ENCODE measurements around the gene ATP10D.
"Not testable (repeated sequence)": the region's sequence is repeated elsewhere in the genome, so short reads cannot be mapped to it uniquely, and the experiment has no call there.

ATP10D gene

DNA sequence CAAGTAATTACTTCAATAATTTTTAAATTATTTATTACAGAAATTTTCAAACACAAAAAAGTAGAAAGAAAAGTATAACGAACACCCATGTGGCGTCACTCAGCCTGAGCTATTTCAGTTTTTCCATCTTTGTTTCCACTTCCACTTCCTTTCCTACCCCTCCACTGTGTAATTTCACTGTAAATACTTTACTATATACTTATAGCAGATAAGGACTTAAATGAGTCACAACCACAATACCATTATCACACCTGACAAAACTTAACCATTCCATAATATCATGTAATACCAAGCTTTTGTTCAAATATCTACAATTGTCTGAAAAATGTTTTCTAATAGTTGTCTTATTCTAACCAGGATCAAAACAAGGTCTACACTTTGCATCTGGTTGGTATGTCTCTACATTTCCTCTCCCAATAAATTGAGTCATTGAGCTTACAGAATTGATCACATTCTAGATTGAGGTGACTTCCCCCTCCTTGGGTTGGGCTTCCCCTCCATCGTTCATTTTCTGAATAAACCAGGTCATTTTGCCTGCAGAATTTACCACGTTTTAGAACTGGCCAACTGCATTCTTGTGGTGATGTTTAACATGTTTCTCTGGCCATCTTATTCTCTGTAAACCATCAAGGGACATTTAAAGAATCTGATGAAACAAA is 48.7 kb downstream of the ATP10D start:
- no peaks in the 10 kb centered on the region for H3K27me3 Mint-ChIP-seq
- peaks cover 23% of the 10 kb centered on the region for H3K36me3 Mint-ChIP-seq
- H3K4me3 Mint-ChIP-seq = no peak overlapping the region
- H3K27ac Mint-ChIP-seq = peak overlapping the region; percentile 25
- CTCF ChIA-PET = no interaction called here
- DNase-seq = no peak
- peaks cover 9% of the 10 kb centered on the region for H3K9me3 Mint-ChIP-seq
- peaks cover 50% of the 10 kb centered on the region for H3K4me1 Mint-ChIP-seq

DNA sequence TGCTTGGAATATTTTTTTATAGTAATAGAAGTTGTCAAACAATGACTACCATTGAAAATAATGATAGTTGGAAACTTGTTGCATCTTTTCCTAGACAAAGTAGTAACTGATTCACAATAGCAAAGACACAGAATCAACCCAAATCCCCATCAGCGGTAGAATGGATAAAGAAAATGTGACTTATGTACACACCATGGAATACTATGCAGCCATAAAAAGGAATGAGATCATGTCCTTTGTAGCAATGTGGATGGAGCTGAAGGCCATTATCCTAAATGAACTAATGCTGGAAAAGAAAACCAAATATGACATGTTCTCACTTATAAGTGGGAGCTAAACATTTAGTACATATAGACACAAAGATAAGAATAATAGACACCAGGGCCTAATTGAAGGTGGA is 49.7 kb downstream of the ATP10D start:
- peaks cover 16% of the 10 kb centered on the region for H3K36me3 Mint-ChIP-seq
- no peak overlapping the region for H3K4me3 Mint-ChIP-seq
- H3K4me1 Mint-ChIP-seq = peaks cover 50% of the 10 kb centered on the region
- DNase-seq = no peak
- no peak overlapping the region for H3K27ac Mint-ChIP-seq
- H3K27me3 Mint-ChIP-seq = no peaks in the 10 kb centered on the region
- CTCF ChIA-PET = no interaction called here
- peaks cover 3% of the 10 kb centered on the region for H3K9me3 Mint-ChIP-seq

DNA sequence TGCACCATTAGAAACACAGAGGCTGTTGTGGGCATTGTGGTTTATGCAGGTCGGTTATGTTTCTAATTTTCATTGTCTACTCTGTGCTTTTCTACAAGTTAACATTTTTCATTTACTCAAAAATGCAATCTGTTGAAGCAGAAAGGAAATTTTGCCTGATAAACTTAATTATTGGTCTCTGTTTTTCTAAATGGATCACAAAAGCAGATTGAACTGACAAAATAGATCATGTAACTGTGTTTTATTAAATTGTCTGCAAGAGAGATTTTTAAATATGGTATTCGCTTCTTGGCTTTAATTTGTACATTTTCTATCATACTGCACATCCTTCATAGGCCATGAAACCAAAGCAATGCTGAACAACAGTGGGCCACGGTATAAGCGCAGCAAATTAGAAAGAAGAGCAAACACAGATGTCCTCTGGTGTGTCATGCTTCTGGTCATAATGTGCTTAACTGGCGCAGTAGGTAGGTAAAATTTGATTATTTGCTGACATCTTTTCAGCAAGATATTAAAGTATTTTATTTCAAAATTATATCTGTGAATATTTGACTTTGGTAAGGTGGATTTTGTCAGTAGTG is 50.6 kb downstream of the ATP10D start:
- Mint-ChIP-seq H3K4me1 (peaks cover 42% of the 10 kb centered on the region), H3K9me3 (peaks cover 1% of the 10 kb centered on the region), H3K4me3 (no peak overlapping the region), H3K27me3 (no peaks in the 10 kb centered on the region), H3K36me3 (peaks cover 11% of the 10 kb centered on the region), H3K27ac (no peak overlapping the region)
- DNase-seq = no peak
- CTCF ChIA-PET = no interaction called here

DNA sequence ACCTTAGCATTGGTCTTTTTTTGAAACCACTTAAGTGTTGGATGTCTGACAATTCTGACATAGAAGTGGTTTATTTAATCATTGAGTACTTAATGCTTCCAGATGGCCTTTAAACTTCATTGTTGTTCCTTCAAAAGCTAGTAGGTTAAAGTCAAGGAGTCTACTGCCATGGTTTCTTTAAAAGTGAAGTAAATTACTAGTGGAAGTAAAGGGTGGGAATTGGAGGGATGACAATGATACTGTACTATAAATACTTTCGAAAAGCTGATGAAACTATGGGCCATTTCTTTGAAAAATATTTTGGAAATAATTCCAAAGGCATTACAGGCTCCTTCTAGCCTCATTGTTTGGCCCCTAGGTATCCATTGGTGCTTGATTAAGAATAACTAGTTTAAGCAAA is 51.9 kb downstream of the ATP10D start:
- no peaks in the 10 kb centered on the region for H3K27me3 Mint-ChIP-seq
- H3K4me1 Mint-ChIP-seq = peaks cover 29% of the 10 kb centered on the region
- peaks cover 9% of the 10 kb centered on the region for H3K36me3 Mint-ChIP-seq
- CTCF ChIA-PET = no interaction called here
- H3K27ac Mint-ChIP-seq = no peak overlapping the region
- DNase-seq = no peak
- H3K4me3 Mint-ChIP-seq = no peak overlapping the region
- no peaks in the 10 kb centered on the region for H3K9me3 Mint-ChIP-seq

DNA sequence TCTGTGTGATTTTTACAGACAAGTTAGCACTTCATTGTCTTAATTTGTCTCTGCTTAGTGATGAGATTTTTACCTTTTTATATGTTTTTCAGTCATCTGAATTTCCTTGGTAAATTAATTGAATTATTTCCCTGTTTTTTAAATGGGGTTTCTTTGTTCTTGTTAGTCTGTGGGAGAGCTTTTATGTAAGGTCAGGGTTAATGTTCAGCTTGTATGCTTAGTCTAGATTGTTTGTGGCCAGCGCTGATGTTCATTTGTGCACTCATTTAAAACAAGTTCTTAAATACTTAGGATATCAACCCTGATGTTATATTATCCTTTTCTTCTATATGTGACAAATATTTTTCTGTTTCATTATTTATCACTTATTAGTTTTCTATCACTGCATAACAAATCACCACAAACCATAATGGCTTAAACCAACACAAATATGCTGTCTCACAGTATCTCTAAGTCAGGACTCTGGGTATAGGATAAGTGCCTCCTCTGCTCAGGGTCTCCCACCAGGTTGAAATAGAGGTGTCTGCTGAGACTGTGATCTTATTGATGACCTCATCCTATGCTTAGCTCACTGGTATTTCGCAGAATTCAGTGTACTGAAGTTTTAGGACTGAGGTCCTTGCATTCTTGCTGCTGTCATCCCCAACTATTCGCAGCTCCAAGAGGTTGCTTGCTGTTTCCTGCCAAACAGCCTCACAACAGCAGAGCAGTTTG is 53.2 kb downstream of the ATP10D start:
- H3K27ac Mint-ChIP-seq = no peak overlapping the region
- peaks cover 16% of the 10 kb centered on the region for H3K4me1 Mint-ChIP-seq
- DNase-seq = no peak
- no peaks in the 10 kb centered on the region for H3K9me3 Mint-ChIP-seq
- CTCF ChIA-PET = no interaction called here
- no peaks in the 10 kb centered on the region for H3K27me3 Mint-ChIP-seq
- H3K4me3 Mint-ChIP-seq = no peak overlapping the region
- H3K36me3 Mint-ChIP-seq = peaks cover 7% of the 10 kb centered on the region

DNA sequence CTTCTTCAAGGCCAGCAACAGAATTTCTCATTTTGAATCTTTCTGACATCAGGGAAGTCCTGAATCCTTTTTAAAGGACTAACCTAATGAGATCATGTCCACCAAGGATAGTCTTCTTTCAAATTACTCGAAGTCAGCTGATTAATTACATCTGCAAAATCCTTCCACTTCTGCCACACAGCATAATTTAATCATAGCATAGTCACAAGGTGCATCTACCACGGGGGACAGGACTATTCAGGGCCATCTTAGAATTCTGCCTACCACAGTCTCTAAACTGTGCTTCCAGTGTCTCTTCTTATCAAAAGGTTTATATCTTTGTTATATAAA is 53.7 kb downstream of the ATP10D start:
- no peak overlapping the region for H3K27ac Mint-ChIP-seq
- CTCF ChIA-PET = no interaction called here
- DNase-seq = no peak
- peaks cover 13% of the 10 kb centered on the region for H3K4me1 Mint-ChIP-seq
- H3K27me3 Mint-ChIP-seq = no peaks in the 10 kb centered on the region
- no peaks in the 10 kb centered on the region for H3K9me3 Mint-ChIP-seq
- H3K36me3 Mint-ChIP-seq = peaks cover 5% of the 10 kb centered on the region
- no peak overlapping the region for H3K4me3 Mint-ChIP-seq

DNA sequence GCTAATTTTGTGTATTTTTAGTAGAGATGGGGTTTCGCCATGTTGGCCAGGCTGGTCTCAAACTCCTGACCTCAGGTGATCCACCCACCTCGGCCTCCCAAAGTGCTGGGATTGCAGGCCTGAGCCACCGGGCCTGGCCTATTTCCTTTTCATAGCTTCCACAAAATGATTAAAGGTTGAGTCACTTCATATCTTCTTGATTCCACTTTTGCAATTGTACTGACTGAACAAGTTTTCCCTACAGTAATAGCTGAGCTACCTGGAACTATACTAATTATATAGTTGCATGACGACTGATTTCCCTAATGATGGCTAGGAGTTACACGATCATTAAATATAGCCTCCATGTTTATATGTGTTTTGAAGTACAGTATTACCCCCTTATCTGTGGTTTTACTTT is 57.6 kb downstream of the ATP10D start:
- DNase-seq, H3K4me1 Mint-ChIP-seq, H3K27me3 Mint-ChIP-seq, H3K36me3 Mint-ChIP-seq, H3K27ac Mint-ChIP-seq, H3K4me3 Mint-ChIP-seq, H3K9me3 Mint-ChIP-seq: not testable (repeated sequence)
- CTCF ChIA-PET = interaction anchor here (2.7 kb wide), 1 partner anchor 21 kb away, joined by 7 read pairs; no protein-coding TSS in a partner anchor

GRCh38 chr4:47543331-47543730 is 58.3 kb downstream of the ATP10D start:
- H3K4me1 Mint-ChIP-seq = no peaks in the 10 kb centered on the region
- no peak overlapping the region for H3K4me3 Mint-ChIP-seq
- H3K36me3 Mint-ChIP-seq = no peaks in the 10 kb centered on the region
- no peak overlapping the region for H3K27ac Mint-ChIP-seq
- H3K9me3 Mint-ChIP-seq = no peaks in the 10 kb centered on the region
- CTCF ChIA-PET = interaction anchor here (2.7 kb wide), 1 partner anchor 21 kb away, joined by 7 read pairs; no protein-coding TSS in a partner anchor
- no peaks in the 10 kb centered on the region for H3K27me3 Mint-ChIP-seq
- no peak for DNase-seq

DNA sequence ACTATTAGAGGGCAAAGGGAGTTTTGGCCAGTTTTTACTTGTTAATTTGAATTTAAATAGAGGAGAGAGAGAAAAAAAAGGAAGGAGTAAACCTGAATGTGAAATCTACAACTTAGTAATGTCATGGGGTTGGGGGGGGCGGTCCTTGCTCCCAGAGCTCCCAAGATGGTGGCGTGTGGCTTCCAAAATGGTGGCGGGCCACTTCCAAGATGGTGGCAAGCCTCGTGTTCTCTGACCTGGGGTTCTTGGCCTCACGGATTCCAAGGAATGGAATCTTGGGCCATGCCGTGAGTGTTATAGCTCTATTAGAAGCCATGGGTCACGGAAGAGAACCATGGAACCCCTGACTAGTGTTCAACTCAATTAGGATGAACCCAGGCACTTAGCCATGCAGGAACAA is 65.3 kb downstream of the ATP10D start:
- DNase-seq, H3K4me3 Mint-ChIP-seq, H3K4me1 Mint-ChIP-seq, H3K9me3 Mint-ChIP-seq, CTCF ChIA-PET, H3K27me3 Mint-ChIP-seq, H3K36me3 Mint-ChIP-seq, H3K27ac Mint-ChIP-seq: not testable (repeated sequence)

DNA sequence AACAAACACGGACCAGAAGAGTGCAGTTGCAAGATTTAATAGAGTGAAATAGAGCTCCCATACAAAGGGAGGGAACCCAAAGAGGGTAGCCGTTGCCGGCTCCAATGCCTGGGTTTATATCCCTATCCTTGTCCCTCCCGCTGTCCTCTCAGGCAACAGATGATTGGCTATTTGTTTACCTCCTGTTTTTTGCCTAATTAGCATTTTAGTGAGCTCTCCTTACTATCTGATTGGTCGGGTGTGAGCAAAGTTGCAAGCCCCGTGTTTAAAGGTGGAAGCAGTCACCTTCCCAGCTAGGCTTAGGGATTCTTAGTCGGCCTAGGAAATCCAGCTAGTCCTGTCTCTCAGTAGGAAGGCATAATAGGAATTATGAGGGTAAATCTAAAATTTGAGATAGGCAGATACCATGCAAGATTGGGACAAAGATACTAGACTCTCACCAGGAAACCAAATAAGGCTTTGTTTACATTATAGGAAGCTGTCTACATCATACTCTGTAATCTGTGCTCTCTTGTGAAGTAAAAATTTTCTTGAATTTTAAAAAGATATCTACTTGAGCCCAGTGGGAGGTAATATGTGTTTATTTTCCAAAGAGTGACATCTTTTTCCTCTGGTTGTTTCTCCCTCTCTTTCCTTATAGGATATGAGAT is 65.9 kb downstream of the ATP10D start:
- H3K4me3 Mint-ChIP-seq = no peak overlapping the region
- no peaks in the 10 kb centered on the region for H3K27me3 Mint-ChIP-seq
- H3K9me3 Mint-ChIP-seq = no peaks in the 10 kb centered on the region
- H3K4me1 Mint-ChIP-seq = no peaks in the 10 kb centered on the region
- no peak overlapping the region for H3K27ac Mint-ChIP-seq
- peaks cover 2% of the 10 kb centered on the region for H3K36me3 Mint-ChIP-seq
- CTCF ChIA-PET = no interaction called here
- DNase-seq = no peak

- H3K27ac Mint-ChIP-seq = no peak overlapping the region
- no peak for DNase-seq
- CTCF ChIA-PET = interaction anchor here (1.2 kb wide), 1 partner anchor 12 kb away, joined by 3 read pairs; no protein-coding TSS in a partner anchor
Observed at GRCh38 chr4:47551682-47552081, 66.6 kb downstream of the ATP10D start.

DNA sequence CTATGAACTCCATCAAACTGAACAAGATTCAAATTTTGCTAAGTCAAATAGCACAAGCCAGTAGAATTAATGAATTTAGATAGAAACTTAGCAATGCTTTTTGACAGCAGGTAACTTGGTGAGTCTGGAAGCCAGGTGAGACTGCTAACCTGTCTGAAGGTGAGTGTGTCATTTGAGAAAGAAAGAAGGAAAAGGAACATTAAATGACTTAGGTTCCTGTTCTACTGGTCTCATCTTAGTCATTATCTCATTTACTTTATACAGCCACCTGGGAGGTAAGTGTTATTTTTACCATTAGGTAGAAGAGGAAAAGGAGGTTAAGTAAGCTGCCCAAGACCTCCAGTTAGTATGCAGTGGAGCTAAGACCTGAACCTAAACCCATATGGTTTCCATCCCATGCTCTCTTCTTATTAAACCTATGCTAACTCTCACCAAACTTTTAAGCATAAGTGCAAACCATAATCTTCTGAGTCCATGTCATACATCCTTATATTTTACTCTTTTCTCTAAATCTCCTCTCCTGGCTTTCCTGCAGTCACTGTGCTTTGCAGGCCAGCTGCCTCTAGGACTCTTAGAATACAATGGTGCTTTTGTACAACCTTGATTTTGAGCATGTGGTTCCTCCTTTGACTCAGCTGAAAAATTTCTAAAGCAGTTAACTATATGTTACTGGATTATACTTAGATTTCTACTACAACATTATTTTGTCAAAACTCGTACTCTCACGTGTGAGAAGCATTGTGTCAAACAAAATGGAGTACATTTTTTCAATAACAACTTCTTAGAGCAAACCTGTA is 68.5 kb downstream of the ATP10D start:
- peaks cover 2% of the 10 kb centered on the region for H3K36me3 Mint-ChIP-seq
- H3K4me1 Mint-ChIP-seq = no peaks in the 10 kb centered on the region
- DNase-seq = no peak
- H3K4me3 Mint-ChIP-seq = no peak overlapping the region
- no peak overlapping the region for H3K27ac Mint-ChIP-seq
- CTCF ChIA-PET = no interaction called here
- no peaks in the 10 kb centered on the region for H3K27me3 Mint-ChIP-seq
- H3K9me3 Mint-ChIP-seq = no peaks in the 10 kb centered on the region

More at GRCh38 chr4:47551682-47552081, 66.6 kb downstream of the ATP10D start:
- Mint-ChIP-seq H3K4me1 (no peaks in the 10 kb centered on the region), H3K27me3 (no peaks in the 10 kb centered on the region), H3K36me3 (peaks cover 2% of the 10 kb centered on the region), H3K9me3 (no peaks in the 10 kb centered on the region), H3K4me3 (no peak overlapping the region)

GRCh38 chr4:47555920-47556319 is 70.8 kb downstream of the ATP10D start:
- H3K4me3 Mint-ChIP-seq, DNase-seq, H3K36me3 Mint-ChIP-seq, H3K9me3 Mint-ChIP-seq, H3K4me1 Mint-ChIP-seq, H3K27ac Mint-ChIP-seq, H3K27me3 Mint-ChIP-seq: not testable (repeated sequence)
- CTCF ChIA-PET = interaction anchor here (1.1 kb wide), 1 partner anchor 15 kb away, joined by 3 read pairs; no protein-coding TSS in a partner anchor

DNA sequence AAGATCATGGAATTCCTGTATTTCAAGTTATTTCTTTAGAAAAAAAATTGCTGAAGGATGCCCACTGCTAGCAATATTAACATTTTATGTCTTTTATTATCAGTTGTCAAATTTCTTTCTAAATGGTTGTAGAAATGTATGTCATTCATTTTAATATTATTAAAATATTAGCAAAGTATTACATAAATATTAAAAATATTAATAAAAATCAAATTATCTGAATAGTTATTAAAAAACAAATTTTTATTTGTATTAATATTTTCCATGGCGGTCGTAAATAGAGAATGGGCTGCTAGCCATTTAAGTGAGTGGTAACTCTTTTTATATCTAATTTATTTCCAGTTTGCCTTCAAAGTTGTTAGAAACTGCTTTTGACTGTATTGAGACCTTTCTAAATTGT is 72.2 kb downstream of the ATP10D start:
- no peaks in the 10 kb centered on the region for H3K9me3 Mint-ChIP-seq
- H3K4me1 Mint-ChIP-seq = peaks cover 2% of the 10 kb centered on the region
- H3K27ac Mint-ChIP-seq = no peak overlapping the region
- DNase-seq = no peak
- no peaks in the 10 kb centered on the region for H3K36me3 Mint-ChIP-seq
- H3K27me3 Mint-ChIP-seq = no peaks in the 10 kb centered on the region
- H3K4me3 Mint-ChIP-seq = no peak overlapping the region
- CTCF ChIA-PET = no interaction called here

Measured in activated naive CD4-positive, alpha-beta T cell treated with anti-CD3 and anti-CD28 coated beads, Interleukin-2, amount 10 ng/mL, durations not matched to agents 7 days and 5 days (primary cell).